A673 (cell line): Measurements from ENCODE around the gene NEAT1. TPM values are rescaled to one million over a fixed set of nuclear protein-coding genes. Genes with fewer than 3 reads are reported as not detected.

Experiments used
- BruUV-seq: library from RNA; stranded (reverse); fragments of 400-500 nt; replicated peaks from 2 replicates; lab custom pipeline; 2021; lab: Mats Ljungman, UMichigan
- CTCF ChIA-PET: fragments of 300-600 bp; sonication (Branson Sonifier 250); formaldehyde crosslinking; loops from one replicate; lab custom pipeline; 2022; ENCODE audit warnings: antibody characterized with exemption; lab: Charles Lee
- POLR2A ChIA-PET: fragments of 300-600 bp; sonication (Branson Sonifier 250); formaldehyde crosslinking; loops from one replicate; lab custom pipeline; 2022; ENCODE audit warnings: antibody characterized with exemption; ENCODE audit not compliant: low non-redundant PET; lab: Charles Lee
- DNase-seq: peaks from one replicate; pipeline ENCODE4 v3.0.0-alpha.2; 2015; ENCODE audit warnings: low spot score
- H3K27ac ChIP-seq: fragments of 200-600 bp; sonication (generic); 2 replicates; pipeline ENCODE4 v1.5.1; 2016; ENCODE audit warnings: mixed run types, low read depth, mild to moderate bottlenecking, mixed read lengths, antibody characterized with exemption, low read length; ENCODE audit not compliant: poor library complexity, severe bottlenecking
- H3K27me3 ChIP-seq: fragments of 200-600 bp; sonication (generic); replicated peaks from 2 replicates; pipeline ENCODE4 v1.6.1; 2017; ENCODE audit warnings: mixed run types, low read depth, mild to moderate bottlenecking, mixed read lengths, antibody characterized with exemption, low read length; ENCODE audit not compliant: insufficient read depth, poor library complexity
- H3K36me3 ChIP-seq: fragments of 200-600 bp; sonication (generic); 2 replicates; pipeline ENCODE4 v1.6.1; 2016; ENCODE audit warnings: mixed run types, mild to moderate bottlenecking, mixed read lengths, antibody characterized with exemption, low read length; ENCODE audit not compliant: insufficient read depth, poor library complexity, severe bottlenecking
- H3K4me1 ChIP-seq: fragments of 200-600 bp; sonication (generic); 2 replicates; pipeline ENCODE4 v1.6.1; 2017; ENCODE audit warnings: mixed run types, mild to moderate bottlenecking, mixed read lengths, antibody characterized with exemption, low read length; ENCODE audit not compliant: insufficient read depth, poor library complexity, severe bottlenecking
- H3K4me3 ChIP-seq: fragments of 200-600 bp; sonication (generic); 2 replicates; pipeline ENCODE4 v1.5.1; 2016; ENCODE audit warnings: low read depth, mixed run types, mild to moderate bottlenecking, mixed read lengths, low read length; ENCODE audit not compliant: poor library complexity, severe bottlenecking
- H3K9me3 ChIP-seq: fragments of 200-600 bp; sonication (generic); 2 replicates; pipeline ENCODE4 v1.6.1; 2016; ENCODE audit warnings: mixed run types, low read depth, mild to moderate bottlenecking, mixed read lengths, antibody characterized with exemption, low read length; ENCODE audit not compliant: poor library complexity, severe bottlenecking
- EZH2 ChIP-seq: fragments of 200-600 bp; sonication (generic); IDR thresholded peaks from 2 replicates; pipeline ENCODE4 v1.6.1; 2017; ENCODE audit warnings: borderline replicate concordance, low read depth, mild to moderate bottlenecking, mixed read lengths, antibody characterized with exemption, low read length; ENCODE audit not compliant: poor library complexity, severe bottlenecking
- intact Hi-C: fragments of 100-400 bp; cut with micrococcal nuclease; formaldehyde crosslinking; loops from one replicate; pipeline ENCODE4 v1.10.0; 2022; ENCODE audit not compliant: unreplicated experiment
- total RNA-seq: library from RNA; stranded (reverse); gene quantifications from 2 replicates; pipeline ENCODE4 v1.2.3, GENCODE V29; 2021
- TF ChIP-seq, protein P1 (sequence below): fragments of 300-800, 200-600 bp; sonication (generic); conservative IDR thresholded peaks from 2 replicates; pipeline ENCODE4 v1.5.1; 2017; ENCODE audit warnings: low read depth, mild to moderate bottlenecking, antibody characterized with exemption, low read length, moderate library complexity, mixed read lengths

Gene NEAT1
- total RNA-seq, 1 experiment from 2014 or later: 196 TPM

- DNase-seq: no peak
- Histone ChIP-seq H3K27me3 (no peaks in the 10 kb centered on the region), H3K36me3 (no peaks in the 10 kb centered on the region), H3K9me3 (no peaks in the 10 kb centered on the region), H3K27ac (peak overlapping the region; percentile 94), H3K4me1 (peaks cover 42% of the 10 kb centered on the region), H3K4me3 (peak overlapping the region; percentile 40)
- intact Hi-C loops: loop anchor here (5.0 kb wide), 3 partner anchors 34 to 189 kb away; partner anchors contain the start of genes FAM89B and ZNRD2
- TF ChIP-seq, protein P1, sequence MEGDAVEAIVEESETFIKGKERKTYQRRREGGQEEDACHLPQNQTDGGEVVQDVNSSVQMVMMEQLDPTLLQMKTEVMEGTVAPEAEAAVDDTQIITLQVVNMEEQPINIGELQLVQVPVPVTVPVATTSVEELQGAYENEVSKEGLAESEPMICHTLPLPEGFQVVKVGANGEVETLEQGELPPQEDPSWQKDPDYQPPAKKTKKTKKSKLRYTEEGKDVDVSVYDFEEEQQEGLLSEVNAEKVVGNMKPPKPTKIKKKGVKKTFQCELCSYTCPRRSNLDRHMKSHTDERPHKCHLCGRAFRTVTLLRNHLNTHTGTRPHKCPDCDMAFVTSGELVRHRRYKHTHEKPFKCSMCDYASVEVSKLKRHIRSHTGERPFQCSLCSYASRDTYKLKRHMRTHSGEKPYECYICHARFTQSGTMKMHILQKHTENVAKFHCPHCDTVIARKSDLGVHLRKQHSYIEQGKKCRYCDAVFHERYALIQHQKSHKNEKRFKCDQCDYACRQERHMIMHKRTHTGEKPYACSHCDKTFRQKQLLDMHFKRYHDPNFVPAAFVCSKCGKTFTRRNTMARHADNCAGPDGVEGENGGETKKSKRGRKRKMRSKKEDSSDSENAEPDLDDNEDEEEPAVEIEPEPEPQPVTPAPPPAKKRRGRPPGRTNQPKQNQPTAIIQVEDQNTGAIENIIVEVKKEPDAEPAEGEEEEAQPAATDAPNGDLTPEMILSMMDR: no peak
- TF ChIP-seq EZH2: no peak
- POLR2A ChIA-PET: interaction anchor here (0.5 kb wide), 1 partner anchor 42 kb away, joined by 3 read pairs; no protein-coding TSS in a partner anchor
- CTCF ChIA-PET: interaction anchor here (0.5 to 1.1 kb wide), 2 partner anchors 47 to 128 kb away, joined by 3 read pairs; no protein-coding TSS in a partner anchor
- TSS peak; percentile 39 for BruUV-seq
Observed at GRCh38 chr11:65382804-65383368, 39.7 kb upstream of the NEAT1 start.

DNA sequence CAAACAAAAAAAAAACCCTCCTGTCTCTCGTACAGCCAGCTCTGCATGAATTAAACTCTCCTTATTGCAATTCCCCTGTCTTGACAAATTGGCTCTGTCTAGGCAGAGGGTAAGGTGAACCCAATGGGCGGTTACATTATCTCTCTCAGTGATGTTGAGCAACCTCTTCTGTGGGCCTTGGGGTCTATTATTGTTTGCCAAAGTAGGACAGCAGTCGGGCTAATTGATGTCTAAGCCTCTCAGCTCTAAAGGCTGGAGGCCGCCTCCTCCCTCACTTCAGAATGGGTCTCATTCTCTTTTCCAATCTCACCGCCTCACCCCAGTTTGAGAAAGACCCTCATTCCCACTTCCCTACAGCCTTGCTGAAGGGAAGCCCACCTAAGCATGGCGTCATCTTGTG lies 38.8 kb upstream of the NEAT1 start:
- Histone ChIP-seq H3K27ac (peak overlapping the region; percentile 94), H3K27me3 (no peaks in the 10 kb centered on the region), H3K4me3 (no peak overlapping the region), H3K4me1 (peaks cover 51% of the 10 kb centered on the region), H3K9me3 (no peaks in the 10 kb centered on the region), H3K36me3 (no peaks in the 10 kb centered on the region)
- BruUV-seq: no TSS peak
- TF ChIP-seq, protein P1: no peak
- TF ChIP-seq EZH2: no peak
- ChIA-PET CTCF (interaction anchor here (1.1 kb wide), 1 partner anchor 127 kb away, joined by 3 read pairs; no protein-coding TSS in a partner anchor), POLR2A (interaction anchor here (0.6 kb wide), 1 partner anchor 109 kb away, joined by 4 read pairs; no protein-coding TSS in a partner anchor)
- intact Hi-C loops: loop anchor here (5.0 kb wide), 3 partner anchors 34 to 189 kb away; partner anchors contain the start of genes FAM89B and ZNRD2
- no peak for DNase-seq

- TF ChIP-seq EZH2: no peak
- TF ChIP-seq, protein P1: no peak
- BruUV-seq: no TSS peak
- intact Hi-C loops: loop anchor here (5.0 kb wide), 3 partner anchors 33 to 188 kb away; partner anchors contain the start of genes FAM89B and ZNRD2
- no peaks in the 10 kb centered on the region for H3K9me3 ChIP-seq
- POLR2A ChIA-PET: interaction anchor here (0.6 kb wide), 1 partner anchor 108 kb away, joined by 4 read pairs; no protein-coding TSS in a partner anchor
- peak; percentile 56 for DNase-seq
- H3K36me3 ChIP-seq: no peaks in the 10 kb centered on the region
- H3K27me3 ChIP-seq: no peaks in the 10 kb centered on the region
- H3K4me3 ChIP-seq: no peak overlapping the region
- CTCF ChIA-PET: no interaction called here
- peaks cover 57% of the 10 kb centered on the region for H3K4me1 ChIP-seq
- H3K27ac ChIP-seq: peak overlapping the region; percentile 94
Observed at GRCh38 chr11:65384301-65384889, 38.2 kb upstream of the NEAT1 start.
